Iris pigment epithelial cell (primary cell): ENCODE results near the gene DEFB118.
"Not testable (repeated sequence)": the region's sequence is repeated elsewhere in the genome, so short reads cannot be mapped to it uniquely, and the experiment has no call there.

Experiments used
- DNase-seq: peaks from one replicate; pipeline ENCODE4 v3.0.0-alpha.2; 2011; ENCODE audit warnings: low read depth

Gene DEFB118, protein sequence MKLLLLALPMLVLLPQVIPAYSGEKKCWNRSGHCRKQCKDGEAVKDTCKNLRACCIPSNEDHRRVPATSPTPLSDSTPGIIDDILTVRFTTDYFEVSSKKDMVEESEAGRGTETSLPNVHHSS

GRCh38 chr20:31368301-31368700 lies at the start of gene DEFB118:
DEFB118 (plus strand) TSS chr20:31368601; CDS start chr20:31368651, 50 bp downstream.
- no peak for DNase-seq

GRCh38 chr20:31322504-31322903 lies 45.9 kb upstream of the DEFB118 start:
- DNase-seq: no peak

DNA sequence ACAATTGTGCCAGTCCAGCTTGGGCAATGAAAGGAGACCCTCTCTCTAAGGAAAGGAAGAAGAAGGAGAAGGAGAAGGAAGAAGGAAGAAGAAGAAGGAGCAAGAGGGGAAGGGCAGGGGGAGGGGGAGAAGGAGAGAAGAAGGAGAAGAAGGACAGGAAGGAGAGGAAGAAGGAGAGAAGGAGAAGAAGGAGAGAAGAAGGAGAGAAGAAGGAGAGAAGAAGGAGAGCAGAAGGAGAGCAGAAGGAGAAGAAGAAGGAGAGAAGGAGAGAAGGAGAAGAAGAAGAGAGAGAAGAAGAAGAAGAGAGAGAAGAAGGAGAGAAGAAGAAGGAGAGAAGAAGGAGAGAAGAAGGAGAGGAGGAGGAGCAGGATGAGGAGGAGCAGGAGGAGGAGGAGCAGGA lies 37.5 kb upstream of the DEFB118 start:
- DNase-seq: no peak

- no peak for DNase-seq
Observed at GRCh38 chr20:31341470-31341869, 26.9 kb upstream of the DEFB118 start.

- no peak for DNase-seq
Observed at GRCh38 chr20:31355981-31356380, 12.4 kb upstream of the DEFB118 start.

DNA sequence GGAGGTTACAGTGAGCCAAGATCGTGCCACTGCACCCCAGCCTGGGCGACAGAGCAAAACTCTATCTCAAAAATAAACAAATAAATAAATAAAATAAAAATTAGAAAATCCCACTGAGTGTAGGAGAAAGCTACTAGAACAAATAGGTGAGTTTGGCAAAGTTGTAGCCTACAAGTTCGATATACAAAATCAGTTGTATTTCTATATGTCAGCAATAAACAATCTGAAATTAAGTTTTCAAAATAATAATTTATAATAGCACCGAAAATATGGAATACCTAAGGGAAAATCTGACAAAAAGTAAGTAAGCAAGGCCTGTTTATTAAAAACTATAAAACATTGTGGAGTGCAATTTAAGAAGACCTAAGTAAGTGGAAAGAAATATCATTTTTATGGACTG lies 5.1 kb upstream of the DEFB118 start:
- no peak for DNase-seq

- DNase-seq: not testable (repeated sequence)
Observed at GRCh38 chr20:31364272-31364671, 4.1 kb upstream of the DEFB118 start.

GRCh38 chr20:31374346-31374745 lies 5.9 kb downstream of the DEFB118 start:
- DNase-seq: no peak

GRCh38 chr20:31390490-31390889 lies 22.1 kb downstream of the DEFB118 start, which contains the start of gene DEFB119:
DEFB119 (minus strand) TSS chr20:31390590; CDS start chr20:31390483, 107 bp downstream.
- no peak for DNase-seq

DNA sequence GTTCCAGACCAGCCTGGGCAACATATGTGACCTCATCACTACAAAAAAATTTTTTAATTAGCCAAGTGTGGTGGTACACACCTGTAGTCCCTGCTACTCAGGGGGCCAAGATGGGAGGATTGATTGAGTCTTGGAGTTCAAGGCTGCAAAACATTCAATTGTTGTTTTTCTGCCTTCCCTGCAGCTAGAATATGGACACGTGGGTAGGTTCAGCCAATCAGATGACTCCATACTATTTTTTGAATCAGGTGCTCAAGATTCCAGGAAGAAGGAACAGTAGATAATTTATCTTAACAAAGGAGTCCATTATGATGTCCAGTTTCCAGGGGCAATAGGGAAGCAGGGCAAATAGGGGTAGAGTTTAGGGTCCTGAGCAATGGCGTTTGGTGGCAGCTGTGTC lies 24.4 kb downstream of the DEFB118 start:
- no peak for DNase-seq

- DNase-seq: no peak
Observed at GRCh38 chr20:31394900-31395299, 26.5 kb downstream of the DEFB118 start.

DNA sequence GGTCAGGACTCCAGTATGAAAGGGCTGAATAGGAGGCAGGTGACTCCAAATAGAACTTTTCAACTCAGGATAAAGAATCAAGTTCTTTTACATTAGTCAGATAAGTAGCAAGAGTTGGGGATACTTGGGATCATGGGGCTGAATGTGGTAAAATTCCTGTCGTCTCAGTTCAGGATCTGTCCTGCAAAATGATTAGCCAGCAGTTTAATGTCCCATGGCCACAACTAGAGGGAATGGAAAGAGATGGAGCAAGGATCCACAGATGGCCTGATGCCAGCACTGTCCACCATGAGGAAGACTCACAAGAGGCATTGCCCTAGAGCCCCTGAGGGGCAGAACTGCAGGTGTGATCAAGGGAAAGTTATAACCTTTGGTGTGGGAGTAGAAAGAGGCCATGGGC lies 35.5 kb downstream of the DEFB118 start:
- DNase-seq: no peak

DNA sequence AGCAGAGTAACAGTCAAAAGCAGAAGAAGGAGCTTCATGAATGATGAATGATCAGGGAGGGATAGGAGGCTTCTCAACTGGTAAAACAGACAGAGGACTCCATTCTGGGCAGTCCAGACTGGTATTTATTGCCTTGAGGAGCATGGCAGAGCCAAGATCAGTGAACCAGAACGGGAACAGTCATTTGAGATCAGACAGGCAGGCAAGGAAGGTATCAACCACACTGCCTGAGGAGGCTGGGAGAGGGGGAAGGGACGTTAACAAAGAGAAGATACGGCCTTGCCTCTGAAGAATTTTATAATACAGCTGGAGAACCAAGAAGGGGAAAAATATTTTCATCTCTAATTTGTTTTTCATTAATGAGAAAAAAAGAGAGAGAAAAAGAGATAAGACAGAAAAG lies 37.7 kb downstream of the DEFB118 start, which contains the start of gene DEFB121:
TSS of gene DEFB121 (minus strand) at position 101 of the 400 bp plus-strand sequence. CDS start at position 38, 63 bp downstream.
- DNase-seq: no peak

- no peak for DNase-seq
Observed at GRCh38 chr20:31410011-31410410, 41.6 kb downstream of the DEFB118 start.

GRCh38 chr20:31414381-31414780 lies 46.0 kb downstream of the DEFB118 start:
- no peak for DNase-seq

DNA sequence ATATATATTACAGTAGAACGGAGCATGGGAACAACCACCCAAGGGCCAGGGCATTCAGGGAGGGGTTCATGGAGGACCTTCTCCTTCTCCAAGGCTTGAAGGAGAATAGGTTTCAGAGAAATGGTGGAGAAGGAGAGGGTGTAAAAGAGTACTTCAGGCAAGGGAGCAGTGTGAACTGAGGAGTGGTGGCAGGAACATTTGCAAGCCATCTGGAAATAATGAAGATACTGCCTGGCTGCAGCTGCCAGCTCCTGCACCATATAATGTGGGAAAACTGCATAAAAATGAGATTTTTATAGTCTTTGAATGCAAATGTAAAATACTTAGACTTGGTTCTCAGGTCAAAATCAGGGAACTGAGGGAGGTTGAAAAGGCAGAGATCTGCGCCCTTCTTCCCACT lies 47.3 kb downstream of the DEFB118 start:
- no peak for DNase-seq

DNA sequence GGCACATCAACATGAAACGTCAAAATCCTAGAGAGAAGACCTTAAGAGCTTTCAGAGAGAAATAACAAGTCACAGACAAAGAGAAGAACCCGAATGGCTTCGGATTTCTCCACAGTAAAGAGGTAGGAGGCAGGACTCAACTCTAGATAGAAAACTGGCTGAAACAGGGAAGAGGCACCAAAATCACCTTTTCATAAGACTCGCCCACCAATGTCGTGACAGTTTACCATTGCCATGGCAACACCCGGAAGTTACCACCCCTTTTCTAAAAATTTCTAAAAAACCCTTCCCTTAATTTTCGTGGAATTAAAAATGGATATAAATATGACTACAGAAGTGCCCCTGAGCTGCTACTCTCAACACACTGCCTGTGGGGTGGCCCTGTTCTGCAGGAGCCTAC lies 49.9 kb downstream of the DEFB118 start:
- no peak for DNase-seq
